Measurements from ENCODE around the gene GDPD2.

DNA sequence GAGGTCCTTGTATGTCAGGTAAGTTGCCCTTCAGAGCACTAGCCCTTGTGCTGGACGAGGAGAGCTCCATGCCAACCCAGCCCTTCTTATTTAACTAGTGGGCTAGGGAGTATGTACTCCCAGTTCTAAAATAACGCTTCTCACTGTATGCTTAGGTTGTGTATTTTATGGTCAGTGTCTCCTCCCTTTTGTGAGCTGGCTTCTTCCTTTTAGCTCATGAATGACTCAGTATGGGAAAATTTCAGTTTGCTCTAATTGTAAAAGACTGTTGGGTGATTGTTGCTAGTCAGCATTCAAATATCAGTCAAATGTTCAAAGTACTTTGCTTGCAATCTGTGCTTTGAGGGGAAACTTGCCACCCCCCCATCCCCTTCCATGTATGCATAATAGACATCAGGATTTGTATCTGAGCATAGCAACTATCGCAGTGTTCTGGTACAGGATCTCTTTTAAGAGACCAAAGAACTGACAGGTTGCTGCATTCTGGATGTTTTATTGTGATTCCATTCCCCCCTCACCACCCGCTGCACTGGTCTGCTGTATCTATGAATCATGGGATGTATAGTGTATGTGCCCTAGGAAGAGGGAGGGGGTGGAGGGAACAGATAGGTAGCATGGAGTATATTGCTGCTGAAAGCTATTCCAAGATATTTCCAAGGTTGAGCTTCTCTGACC lies 56.3 kb downstream of the GDPD2 start:
- TF ChIP-seq EP300 (IDR thresholded peaks at IDR 0.05): no peak
- TF ChIP-seq POLR2A (IDR thresholded peaks at IDR 0.05): no peak
- TF ChIP-seq, protein P1, sequence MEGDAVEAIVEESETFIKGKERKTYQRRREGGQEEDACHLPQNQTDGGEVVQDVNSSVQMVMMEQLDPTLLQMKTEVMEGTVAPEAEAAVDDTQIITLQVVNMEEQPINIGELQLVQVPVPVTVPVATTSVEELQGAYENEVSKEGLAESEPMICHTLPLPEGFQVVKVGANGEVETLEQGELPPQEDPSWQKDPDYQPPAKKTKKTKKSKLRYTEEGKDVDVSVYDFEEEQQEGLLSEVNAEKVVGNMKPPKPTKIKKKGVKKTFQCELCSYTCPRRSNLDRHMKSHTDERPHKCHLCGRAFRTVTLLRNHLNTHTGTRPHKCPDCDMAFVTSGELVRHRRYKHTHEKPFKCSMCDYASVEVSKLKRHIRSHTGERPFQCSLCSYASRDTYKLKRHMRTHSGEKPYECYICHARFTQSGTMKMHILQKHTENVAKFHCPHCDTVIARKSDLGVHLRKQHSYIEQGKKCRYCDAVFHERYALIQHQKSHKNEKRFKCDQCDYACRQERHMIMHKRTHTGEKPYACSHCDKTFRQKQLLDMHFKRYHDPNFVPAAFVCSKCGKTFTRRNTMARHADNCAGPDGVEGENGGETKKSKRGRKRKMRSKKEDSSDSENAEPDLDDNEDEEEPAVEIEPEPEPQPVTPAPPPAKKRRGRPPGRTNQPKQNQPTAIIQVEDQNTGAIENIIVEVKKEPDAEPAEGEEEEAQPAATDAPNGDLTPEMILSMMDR (IDR thresholded peaks at IDR 0.05): no peak
